ENCODE results near the gene WFDC13. TPM values are rescaled to one million over a fixed set of nuclear protein-coding genes. Genes with fewer than 3 reads are reported as not detected.
"Not testable (repeated sequence)": the region's sequence is repeated elsewhere in the genome, so short reads cannot be mapped to it uniquely, and the experiment has no call there.

The WFDC13 gene, protein sequence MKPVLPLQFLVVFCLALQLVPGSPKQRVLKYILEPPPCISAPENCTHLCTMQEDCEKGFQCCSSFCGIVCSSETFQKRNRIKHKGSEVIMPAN
- total RNA-seq (2014; rRNA removed; shearing (Covaris generic)), result not detected in 2 replicates
- polyA plus RNA-seq (2015; cell fraction: cytosol; rRNA removed), result not detected in 2 replicates
- not detected in 2 replicates for polyA plus RNA-seq (2015; cell fraction: nucleus; rRNA removed)

GRCh38 chr20:45701873-45702272, at the start of gene WFDC13:
WFDC13 (plus strand) TSS chr20:45702038; CDS start chr20:45702124, 86 bp downstream.
- in situ Hi-C loops (cut with HindIII; ENCODE audit: low pct_unique_long_range_greater_than_20kb, low sequenced_read_pairs), result loop anchor here (10.0 kb wide), 1 partner anchor 73 kb away; no protein-coding TSS in a partner anchor
- DNase-seq (ENCODE audit: low read depth, low spot score), result no peak

DNA sequence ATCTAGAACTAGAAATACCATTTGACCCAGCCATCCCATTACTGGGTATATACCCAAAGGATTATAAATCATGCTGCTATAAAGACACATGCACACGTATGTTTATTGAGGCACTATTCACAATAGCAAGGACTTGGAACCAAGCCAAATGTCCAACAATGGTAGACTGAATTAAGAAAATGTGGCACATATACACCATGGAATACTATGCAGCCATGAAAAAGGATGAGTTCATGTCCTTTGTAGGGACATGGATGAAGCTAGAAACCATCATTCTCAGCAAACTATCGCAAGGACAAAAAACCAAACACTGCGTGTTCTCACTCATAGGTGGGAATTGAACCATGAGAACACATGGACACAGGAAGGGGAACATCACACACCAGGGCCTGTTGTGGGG, 44.8 kb upstream of the WFDC13 start:
- DNase-seq (ENCODE audit: low read depth, low spot score); in situ Hi-C loops (cut with HindIII; ENCODE audit: low pct_unique_long_range_greater_than_20kb, low sequenced_read_pairs): not testable (repeated sequence)

DNA sequence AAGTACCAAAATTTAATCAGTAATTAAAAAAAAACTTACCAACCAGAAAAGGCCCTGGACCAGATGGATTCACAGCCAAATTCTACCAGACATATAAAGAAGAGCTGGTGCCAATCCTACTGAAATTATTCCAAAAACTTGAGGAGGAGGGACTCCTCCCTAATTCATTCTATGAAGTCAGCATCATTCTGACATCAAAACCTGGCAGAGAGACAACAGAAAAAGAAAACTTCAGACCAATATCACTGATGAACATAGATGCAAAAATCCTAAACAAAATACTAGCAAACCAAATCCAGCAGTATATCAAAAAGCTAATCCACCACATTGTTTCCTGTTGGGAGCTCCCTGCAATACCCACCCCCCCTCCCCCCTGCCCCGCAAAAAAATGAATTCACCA, 31.7 kb upstream of the WFDC13 start, which contains the start of gene WFDC11:
TSS of gene WFDC11 (minus strand) at position 101 of the 400 bp plus-strand sequence. CDS start 19,639 bp downstream, outside the sequence.
- in situ Hi-C loops (cut with HindIII; ENCODE audit: low pct_unique_long_range_greater_than_20kb, low sequenced_read_pairs), result no loop called here
- no peak for DNase-seq (ENCODE audit: low read depth, low spot score)

DNA sequence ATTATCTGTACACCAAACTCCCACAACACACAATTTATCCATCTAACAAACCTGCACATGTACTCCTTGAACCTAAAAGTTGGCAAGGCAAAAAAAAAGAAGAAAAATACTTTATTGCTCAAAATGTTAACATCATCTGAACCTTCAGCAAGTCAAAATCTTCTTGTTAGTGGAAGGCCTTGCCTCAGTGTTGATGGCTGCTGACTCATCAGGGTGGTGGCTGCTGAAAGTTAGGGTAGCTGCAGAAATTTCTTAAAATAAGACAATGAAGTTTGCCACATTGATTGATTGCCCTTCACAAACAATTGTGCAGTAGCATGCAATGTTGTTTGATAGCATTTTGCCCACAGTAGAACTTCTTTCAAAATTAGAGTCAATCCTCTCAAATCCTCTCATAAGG, 29.1 kb upstream of the WFDC13 start:
- in situ Hi-C loops (cut with HindIII; ENCODE audit: low pct_unique_long_range_greater_than_20kb, low sequenced_read_pairs), result no loop called here
- DNase-seq (ENCODE audit: low read depth, low spot score), result no peak

DNA sequence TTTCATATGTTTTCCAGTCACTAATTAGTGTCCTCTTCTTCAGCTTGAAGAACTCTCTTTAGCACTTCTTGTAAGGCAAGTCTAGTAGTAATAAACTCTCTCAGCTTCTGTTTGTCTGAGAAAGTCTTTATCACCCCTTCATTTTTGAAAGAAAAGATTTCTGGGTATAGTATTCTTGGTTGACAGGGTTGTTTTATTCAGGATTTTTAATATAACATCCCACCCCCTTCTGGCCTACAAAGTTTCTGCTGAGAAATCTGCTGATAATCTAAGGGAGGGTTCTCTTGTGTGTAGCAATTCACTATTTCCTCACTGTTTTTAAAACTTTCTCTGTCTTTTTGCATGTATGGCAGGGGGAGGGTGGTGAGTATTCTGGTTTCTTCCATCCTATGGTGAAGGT, 22.2 kb upstream of the WFDC13 start:
- DNase-seq (ENCODE audit: low read depth, low spot score), result no peak
- in situ Hi-C loops (cut with HindIII; ENCODE audit: low pct_unique_long_range_greater_than_20kb, low sequenced_read_pairs), result no loop called here

GRCh38 chr20:45685896-45686295, 15.9 kb upstream of the WFDC13 start:
- in situ Hi-C loops (cut with HindIII; ENCODE audit: low pct_unique_long_range_greater_than_20kb, low sequenced_read_pairs), result no loop called here
- peak; percentile 36 for DNase-seq (ENCODE audit: low read depth, low spot score)

GRCh38 chr20:45693346-45693745, 8.5 kb upstream of the WFDC13 start:
- in situ Hi-C loops (cut with HindIII; ENCODE audit: low pct_unique_long_range_greater_than_20kb, low sequenced_read_pairs); DNase-seq (ENCODE audit: low read depth, low spot score): not testable (repeated sequence)

DNA sequence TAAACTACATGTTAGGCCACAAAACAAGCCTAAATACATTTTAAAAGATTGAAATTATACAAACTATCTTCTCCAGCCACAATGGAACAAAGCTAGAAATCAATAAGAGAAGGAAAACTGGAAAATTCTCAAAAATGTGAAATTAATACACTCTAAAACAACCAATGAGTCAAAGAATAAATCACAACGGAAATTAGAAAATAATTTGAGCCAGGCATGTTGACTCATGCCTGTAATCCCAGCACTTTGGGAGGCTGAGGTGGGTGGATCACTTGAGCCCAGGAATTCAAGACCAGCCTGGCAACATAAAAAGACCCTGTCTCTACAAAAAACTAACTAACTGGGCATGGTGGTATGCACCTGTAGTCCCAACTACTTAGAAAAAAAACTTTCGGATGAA, 6.3 kb upstream of the WFDC13 start:
- DNase-seq (ENCODE audit: low read depth, low spot score), result no peak
- in situ Hi-C loops (cut with HindIII; ENCODE audit: low pct_unique_long_range_greater_than_20kb, low sequenced_read_pairs), result no loop called here

DNA sequence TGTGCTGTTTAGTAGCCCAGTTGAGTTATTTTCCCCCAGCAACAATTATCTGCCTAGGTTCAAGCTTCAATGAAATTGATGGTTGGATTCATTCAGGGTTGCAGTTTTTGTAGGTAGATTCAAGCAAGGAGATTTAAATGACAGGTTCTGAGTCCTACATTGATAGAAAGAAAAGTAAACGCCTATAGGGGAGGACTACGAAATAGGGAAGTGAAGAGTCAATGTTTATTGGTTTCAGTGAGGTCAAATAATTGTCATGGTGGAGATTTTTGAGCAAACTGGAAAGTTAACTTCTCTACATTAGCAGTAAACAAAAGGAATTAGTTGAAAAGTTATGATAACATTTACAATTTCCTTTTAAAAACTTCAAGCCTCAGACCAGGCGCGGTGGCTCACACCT, 734 bp upstream of the WFDC13 start:
- in situ Hi-C loops (cut with HindIII; ENCODE audit: low pct_unique_long_range_greater_than_20kb, low sequenced_read_pairs), result loop anchor here (10.0 kb wide), 1 partner anchor 74 kb away; no protein-coding TSS in a partner anchor
- no peak for DNase-seq (ENCODE audit: low read depth, low spot score)

GRCh38 chr20:45704969-45705637, 3.3 kb downstream of the WFDC13 start, which contains the start of gene WFDC10B:
WFDC10B (minus strand) TSS chr20:45705019; CDS start chr20:45685992, 19,027 bp downstream.
- in situ Hi-C loops (cut with HindIII; ENCODE audit: low pct_unique_long_range_greater_than_20kb, low sequenced_read_pairs), result loop anchor here (10.0 kb wide), 1 partner anchor 70 kb away; no protein-coding TSS in a partner anchor
- DNase-seq (ENCODE audit: low read depth, low spot score), result no peak

DNA sequence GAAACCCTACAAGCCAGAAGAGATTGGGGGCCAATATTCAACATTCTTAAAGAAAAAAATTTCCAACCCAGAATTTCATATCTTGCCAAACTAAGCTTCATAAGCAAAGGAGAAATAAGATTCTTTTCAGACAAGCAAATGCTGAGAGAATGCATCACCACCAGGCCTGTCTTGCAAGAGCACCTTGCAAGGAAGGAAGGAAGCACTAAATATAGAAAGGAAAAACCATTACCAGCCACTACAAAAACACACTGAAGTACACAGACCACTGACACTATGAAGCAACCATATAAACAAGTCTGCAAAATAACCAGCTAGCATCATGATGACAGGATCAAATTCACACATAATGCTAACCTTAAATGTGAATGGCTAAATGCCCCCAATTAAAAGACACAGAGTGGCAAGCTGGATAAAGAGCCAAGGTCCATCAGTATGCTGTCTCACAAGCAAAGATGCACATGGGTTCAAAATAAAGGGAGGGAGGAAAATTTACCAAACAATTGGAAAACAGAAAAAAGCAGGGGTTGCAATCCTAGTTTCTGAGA, 14.4 kb downstream of the WFDC13 start:
- DNase-seq (ENCODE audit: low read depth, low spot score); in situ Hi-C loops (cut with HindIII; ENCODE audit: low pct_unique_long_range_greater_than_20kb, low sequenced_read_pairs): not testable (repeated sequence)

GRCh38 chr20:45722047-45722446, 20.2 kb downstream of the WFDC13 start, which contains the start of gene SPINT4:
SPINT4 (plus strand) TSS chr20:45722347; CDS start chr20:45722368, 21 bp downstream.
- DNase-seq (ENCODE audit: low read depth, low spot score), result no peak
- in situ Hi-C loops (cut with HindIII; ENCODE audit: low pct_unique_long_range_greater_than_20kb, low sequenced_read_pairs), result no loop called here

- DNase-seq (ENCODE audit: low read depth, low spot score), result no peak
- in situ Hi-C loops (cut with HindIII; ENCODE audit: low pct_unique_long_range_greater_than_20kb, low sequenced_read_pairs), result no loop called here
Measured at GRCh38 chr20:45725134-45725533, 23.3 kb downstream of the WFDC13 start.

DNA sequence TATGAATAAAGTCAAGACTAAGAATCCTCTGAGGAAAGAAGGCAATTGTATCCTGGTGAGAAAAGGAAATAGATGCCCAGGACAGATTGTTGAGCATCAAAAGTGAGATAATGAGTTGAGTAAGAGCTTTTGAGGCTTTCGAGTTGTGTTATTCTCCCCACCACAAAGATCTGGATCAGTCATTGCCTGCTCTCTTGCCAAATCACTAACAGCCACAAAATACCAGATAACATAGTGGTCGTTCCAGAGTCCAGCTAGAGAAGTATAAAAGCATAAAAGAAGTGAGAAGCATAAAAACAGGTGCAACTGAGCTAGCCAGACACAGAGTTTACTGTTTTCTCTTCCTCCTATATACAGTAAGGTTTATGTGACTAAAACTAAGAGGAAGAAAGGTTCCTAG, 25.2 kb downstream of the WFDC13 start:
- no peak for DNase-seq (ENCODE audit: low read depth, low spot score)
- in situ Hi-C loops (cut with HindIII; ENCODE audit: low pct_unique_long_range_greater_than_20kb, low sequenced_read_pairs), result no loop called here

GRCh38 chr20:45732199-45732598, 30.4 kb downstream of the WFDC13 start:
- in situ Hi-C loops (cut with HindIII; ENCODE audit: low pct_unique_long_range_greater_than_20kb, low sequenced_read_pairs), result no loop called here
- no peak for DNase-seq (ENCODE audit: low read depth, low spot score)

DNA sequence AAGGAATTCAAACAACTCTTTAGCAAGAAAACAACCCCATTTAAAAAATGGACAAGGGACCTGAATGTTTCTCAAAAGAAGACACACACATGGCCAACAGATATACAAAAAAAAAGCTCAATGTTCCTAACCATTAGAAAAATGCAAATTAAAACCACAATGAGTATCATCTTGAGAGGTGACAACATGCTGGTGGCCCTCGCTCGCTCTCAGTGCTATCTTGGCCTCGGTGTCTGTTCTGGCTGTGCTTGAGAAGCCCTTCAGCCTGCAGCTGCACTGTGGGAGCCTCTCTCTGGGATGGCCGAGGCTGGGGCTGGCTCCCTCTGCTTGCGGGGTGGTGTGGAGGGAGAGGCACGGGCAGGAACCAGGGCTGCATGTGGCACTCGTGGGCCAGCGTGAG, 33.7 kb downstream of the WFDC13 start:
- in situ Hi-C loops (cut with HindIII; ENCODE audit: low pct_unique_long_range_greater_than_20kb, low sequenced_read_pairs), result no loop called here
- DNase-seq (ENCODE audit: low read depth, low spot score), result no peak

DNA sequence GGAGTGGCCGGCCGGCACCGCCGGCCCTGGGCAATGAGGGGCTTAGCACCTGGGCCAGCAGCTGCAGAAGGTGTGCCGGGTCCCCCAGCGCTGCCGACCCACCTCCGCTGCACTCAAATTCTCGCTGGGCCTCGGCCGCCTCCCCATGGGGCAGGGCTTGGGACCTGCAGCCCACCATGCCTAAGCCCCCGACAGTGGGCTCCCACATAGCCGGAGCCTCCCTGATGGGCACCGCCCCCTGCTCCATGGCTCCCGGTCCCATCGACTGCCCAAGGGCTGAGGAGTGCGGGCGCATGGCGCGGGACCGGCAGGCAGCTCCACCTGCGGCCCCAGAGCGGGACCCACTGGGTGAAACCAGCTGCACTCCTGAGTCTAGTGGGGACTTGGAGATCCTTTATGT, 34.1 kb downstream of the WFDC13 start:
- no peak for DNase-seq (ENCODE audit: low read depth, low spot score)
- in situ Hi-C loops (cut with HindIII; ENCODE audit: low pct_unique_long_range_greater_than_20kb, low sequenced_read_pairs), result no loop called here

- in situ Hi-C loops (cut with HindIII; ENCODE audit: low pct_unique_long_range_greater_than_20kb, low sequenced_read_pairs), result no loop called here
- DNase-seq (ENCODE audit: low read depth, low spot score), result no peak
Measured at GRCh38 chr20:45742596-45742995, 40.8 kb downstream of the WFDC13 start.

All from SK-MEL-5 (cell line).